Tibial artery (tissue), 4 donors: ENCODE data around the gene RHOA.

Experiments
- DNase-seq, 2 donors: peaks; one replicate each; pipeline ENCODE4 v3.0.0-alpha.2; 2019
- H3K27ac ChIP-seq, 2 donors: fragments of 200-600 bp; sonication (generic) in 1 of 2; 1 replicate in 1 of 2; 2 replicates in 1 of 2; pipeline ENCODE4 v1.5.1; 2018 to 2019; ENCODE audit warnings: mild to moderate bottlenecking in 1 of 2
- H3K27me3 ChIP-seq, 2 donors: fragments of 200-600 bp; sonication (generic) in 1 of 2; one replicate each; pipeline versions ENCODE4 v1.5.1 to v1.6.0; 2016 to 2019
- H3K36me3 ChIP-seq, 3 donors: fragments of 200-600 bp; sonication (generic) in 2 of 3; one replicate each; pipeline ENCODE4 v1.5.1; 2016 to 2019; ENCODE audit warnings: mild to moderate bottlenecking in 2 of 3
- H3K4me1 ChIP-seq, 4 donors: fragments of 200-600 bp; sonication (generic) in 2 of 4; 1 replicate in 3 of 4; 2 replicates in 1 of 4; pipeline ENCODE4 v1.5.1; 2016 to 2019
- H3K4me3 ChIP-seq, 2 donors: fragments of 200-600 bp; sonication (generic) in 1 of 2; 1 replicate in 1 of 2; 2 replicates in 1 of 2; pipeline ENCODE4 v1.5.1; 2018 to 2019; ENCODE audit warnings: mild to moderate bottlenecking in 2 of 2
- H3K9me3 ChIP-seq, 3 donors: fragments of 200-600 bp; sonication (generic) in 1 of 3; one replicate each; pipeline ENCODE4 v1.5.1; 2016 to 2019
- intact Hi-C: fragments of 100-400 bp; cut with DNase I; formaldehyde crosslinking; loops from one replicate; pipeline ENCODE4 v1.15.0; 2023; ENCODE audit warnings: low total_unique reads
- TF ChIP-seq, protein P1 (sequence below), 2 experiments: fragments of 200-600 bp in 1 of 2; fragments of 450-650 bp in 1 of 2; IDR thresholded peaks; one replicate each; pipeline ENCODE4 v1.5.1; 2017 to 2019; ENCODE audit warnings: antibody characterized with exemption in 2 of 2, mild to moderate bottlenecking in 1 of 2, moderate library complexity in 1 of 2

RHOA gene

GRCh38 chr3:49411968-49412631 lies at the start of gene RHOA, which contains the start of gene TCTA:
Gene RHOA, minus strand, starts transcription at chr3:49411976. Its CDS starts 36,387 bp downstream, at chr3:49375589.
Gene TCTA, plus strand, starts transcription at chr3:49412423. Its CDS starts 4 bp downstream, at chr3:49412427.
- intact Hi-C loops, result no loop called here
- peak within 1 kb of the TSS; percentile 98 to 99 for H3K27ac ChIP-seq
- no peaks in the 10 kb centered on the region for H3K9me3 ChIP-seq
- H3K36me3 ChIP-seq, result peaks cover 4 to 27% (median 6%) of the 10 kb centered on the region in 3 donors
- TF ChIP-seq, protein P1, sequence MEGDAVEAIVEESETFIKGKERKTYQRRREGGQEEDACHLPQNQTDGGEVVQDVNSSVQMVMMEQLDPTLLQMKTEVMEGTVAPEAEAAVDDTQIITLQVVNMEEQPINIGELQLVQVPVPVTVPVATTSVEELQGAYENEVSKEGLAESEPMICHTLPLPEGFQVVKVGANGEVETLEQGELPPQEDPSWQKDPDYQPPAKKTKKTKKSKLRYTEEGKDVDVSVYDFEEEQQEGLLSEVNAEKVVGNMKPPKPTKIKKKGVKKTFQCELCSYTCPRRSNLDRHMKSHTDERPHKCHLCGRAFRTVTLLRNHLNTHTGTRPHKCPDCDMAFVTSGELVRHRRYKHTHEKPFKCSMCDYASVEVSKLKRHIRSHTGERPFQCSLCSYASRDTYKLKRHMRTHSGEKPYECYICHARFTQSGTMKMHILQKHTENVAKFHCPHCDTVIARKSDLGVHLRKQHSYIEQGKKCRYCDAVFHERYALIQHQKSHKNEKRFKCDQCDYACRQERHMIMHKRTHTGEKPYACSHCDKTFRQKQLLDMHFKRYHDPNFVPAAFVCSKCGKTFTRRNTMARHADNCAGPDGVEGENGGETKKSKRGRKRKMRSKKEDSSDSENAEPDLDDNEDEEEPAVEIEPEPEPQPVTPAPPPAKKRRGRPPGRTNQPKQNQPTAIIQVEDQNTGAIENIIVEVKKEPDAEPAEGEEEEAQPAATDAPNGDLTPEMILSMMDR (IDR thresholded peaks at IDR 0.05), result no peak
- peaks cover 0 to 67% (median 46%) of the 10 kb centered on the region in 4 donors for H3K4me1 ChIP-seq
- H3K4me3 ChIP-seq, result peak within 1 kb of the TSS; percentile 85 to 90
- peak; percentile 100 for DNase-seq
- no peaks in the 10 kb centered on the region for H3K27me3 ChIP-seq

DNA sequence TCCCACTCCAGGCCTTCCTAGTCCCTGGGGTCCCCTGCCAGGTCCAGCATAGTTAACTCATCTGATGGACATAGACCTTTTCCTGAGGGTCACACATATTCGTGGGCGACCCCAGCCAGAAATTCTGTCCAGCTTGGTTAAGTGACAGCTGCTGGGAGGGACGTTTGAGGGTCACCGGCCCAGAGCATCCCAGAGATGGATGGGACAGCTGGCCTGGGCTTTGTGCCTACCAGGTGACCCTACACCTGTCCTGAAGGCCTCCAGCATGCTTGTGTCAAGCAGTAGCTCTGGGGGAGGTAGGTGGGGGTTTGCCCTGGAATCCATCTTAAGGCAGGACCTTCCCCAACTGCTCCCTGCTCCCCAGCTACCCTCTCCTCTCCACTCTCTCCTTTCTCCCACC lies 49.2 kb upstream of the RHOA start:
- H3K27ac ChIP-seq, result no peak overlapping the region
- H3K36me3 ChIP-seq, result no peaks in the 10 kb centered on the region
- intact Hi-C loops, result no loop called here
- H3K4me3 ChIP-seq, result no peak overlapping the region
- no peak for DNase-seq
- no peaks in the 10 kb centered on the region for H3K27me3 ChIP-seq
- H3K4me1 ChIP-seq, result peaks cover 0 to 19% (median 9%) of the 10 kb centered on the region in 4 donors
- TF ChIP-seq, protein P1 (IDR thresholded peaks at IDR 0.05), result no peak
- H3K9me3 ChIP-seq, result no peaks in the 10 kb centered on the region

GRCh38 chr3:49460188-49460890 lies 48.6 kb upstream of the RHOA start:
- TF ChIP-seq, protein P1 (IDR thresholded peaks at IDR 0.05), result no peak
- Histone ChIP-seq H3K27ac (no peak overlapping the region), H3K27me3 (no peaks in the 10 kb centered on the region), H3K4me3 (no peak overlapping the region), H3K9me3 (no peaks in the 10 kb centered on the region), H3K4me1 (peaks cover 0 to 21% (median 12%) of the 10 kb centered on the region in 4 donors), H3K36me3 (no peaks in the 10 kb centered on the region)
- no peak for DNase-seq
- intact Hi-C loops, result no loop called here

- H3K4me3 ChIP-seq, result no peak overlapping the region
- intact Hi-C loops, result no loop called here
- peak overlapping the region in 1 of 2 donors; percentile 15 for H3K27ac ChIP-seq
- H3K27me3 ChIP-seq, result no peaks in the 10 kb centered on the region
- DNase-seq, result no peak
- H3K4me1 ChIP-seq, result peaks cover 0 to 25% (median 13%) of the 10 kb centered on the region in 4 donors
- H3K9me3 ChIP-seq, result no peaks in the 10 kb centered on the region
- H3K36me3 ChIP-seq, result no peaks in the 10 kb centered on the region
- TF ChIP-seq, protein P1 (IDR thresholded peaks at IDR 0.05), result no peak
Measured at GRCh38 chr3:49456466-49456865, 44.7 kb upstream of the RHOA start.

- Histone ChIP-seq H3K27ac (peak overlapping the region; percentile 25 to 63), H3K27me3 (no peaks in the 10 kb centered on the region), H3K4me1 (peaks cover 0 to 21% (median 10%) of the 10 kb centered on the region in 4 donors), H3K9me3 (no peaks in the 10 kb centered on the region), H3K36me3 (no peaks in the 10 kb centered on the region), H3K4me3 (no peak overlapping the region)
- no peak for DNase-seq
- TF ChIP-seq, protein P1 (IDR thresholded peaks at IDR 0.05), result no peak
- intact Hi-C loops, result loop anchor here (5.0 kb wide), 1 partner anchor 283 kb away; the partner anchor contains the start of gene KLHDC8B
Measured at GRCh38 chr3:49454898-49455681, 43.3 kb upstream of the RHOA start.
